GM12872 (cell line): ENCODE results near the gene SPSB2.

Experiments used
- TF ChIP-seq, protein P1 (sequence below): IDR thresholded peaks from 3 replicates; pipeline ENCODE4 v1.5.1; 2011; ENCODE audit warnings: low read depth, mild to moderate bottlenecking, low read length, moderate library complexity; ENCODE audit not compliant: insufficient read depth

The SPSB2 gene

DNA sequence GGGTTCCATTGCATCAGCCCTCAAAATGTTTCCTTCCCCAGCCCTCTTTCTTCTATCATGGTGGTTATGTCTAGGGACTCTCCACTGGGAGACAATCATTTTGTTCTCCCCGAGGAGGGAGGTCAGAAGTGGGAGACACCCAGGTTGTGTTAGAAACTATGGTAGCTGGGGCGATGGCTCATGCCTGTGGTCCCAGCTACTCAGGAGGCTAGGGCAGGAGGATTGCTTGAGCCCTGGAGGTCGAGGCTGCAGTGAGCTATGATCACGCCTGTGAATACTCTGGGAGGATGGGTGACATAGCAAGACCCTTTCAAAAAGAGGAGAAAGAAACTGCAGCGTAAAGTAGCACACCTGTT, 18.5 kb upstream of the SPSB2 start:
- TF ChIP-seq, protein P1, sequence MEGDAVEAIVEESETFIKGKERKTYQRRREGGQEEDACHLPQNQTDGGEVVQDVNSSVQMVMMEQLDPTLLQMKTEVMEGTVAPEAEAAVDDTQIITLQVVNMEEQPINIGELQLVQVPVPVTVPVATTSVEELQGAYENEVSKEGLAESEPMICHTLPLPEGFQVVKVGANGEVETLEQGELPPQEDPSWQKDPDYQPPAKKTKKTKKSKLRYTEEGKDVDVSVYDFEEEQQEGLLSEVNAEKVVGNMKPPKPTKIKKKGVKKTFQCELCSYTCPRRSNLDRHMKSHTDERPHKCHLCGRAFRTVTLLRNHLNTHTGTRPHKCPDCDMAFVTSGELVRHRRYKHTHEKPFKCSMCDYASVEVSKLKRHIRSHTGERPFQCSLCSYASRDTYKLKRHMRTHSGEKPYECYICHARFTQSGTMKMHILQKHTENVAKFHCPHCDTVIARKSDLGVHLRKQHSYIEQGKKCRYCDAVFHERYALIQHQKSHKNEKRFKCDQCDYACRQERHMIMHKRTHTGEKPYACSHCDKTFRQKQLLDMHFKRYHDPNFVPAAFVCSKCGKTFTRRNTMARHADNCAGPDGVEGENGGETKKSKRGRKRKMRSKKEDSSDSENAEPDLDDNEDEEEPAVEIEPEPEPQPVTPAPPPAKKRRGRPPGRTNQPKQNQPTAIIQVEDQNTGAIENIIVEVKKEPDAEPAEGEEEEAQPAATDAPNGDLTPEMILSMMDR: no peak

DNA sequence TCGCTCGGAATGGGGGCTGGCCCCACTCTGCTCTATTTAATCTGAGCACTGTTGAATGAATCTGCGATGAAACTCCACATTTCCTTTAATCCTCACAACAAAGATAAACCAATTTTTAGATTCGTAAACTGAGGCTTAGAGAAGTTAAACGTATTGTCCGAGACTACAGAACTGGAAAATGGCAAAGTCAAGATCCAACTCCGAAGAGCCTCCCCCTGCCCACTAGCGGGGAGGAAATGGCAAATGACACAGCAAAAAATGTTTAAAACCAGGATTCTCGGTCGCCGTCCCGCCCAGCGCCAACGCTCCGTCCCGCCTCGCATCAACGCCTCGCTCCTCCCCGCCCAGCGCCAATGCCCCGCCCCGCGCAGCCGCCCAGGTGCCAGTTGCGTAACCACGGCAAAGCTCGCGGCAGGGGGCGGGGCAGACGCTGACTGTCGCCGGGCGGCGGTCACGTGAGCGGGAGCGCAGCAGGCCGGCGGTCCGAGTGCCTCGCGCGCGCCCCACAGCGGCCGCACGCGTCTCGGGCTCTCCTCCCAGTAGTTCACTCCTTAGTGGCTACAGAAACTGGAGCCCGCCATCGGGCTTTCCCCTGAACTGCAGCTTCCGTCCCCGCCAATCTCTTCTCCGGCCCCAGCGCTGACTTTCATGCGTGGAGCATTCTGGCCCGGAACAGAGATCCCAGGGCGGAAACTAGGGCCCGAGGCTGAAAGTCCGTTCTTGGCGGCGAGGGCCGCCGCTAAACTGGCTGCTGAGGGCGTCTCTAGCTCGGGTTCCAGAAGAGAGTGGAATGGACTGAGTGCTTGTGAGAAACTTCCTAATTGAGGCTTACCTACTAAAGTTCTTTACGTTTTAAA, 17.9 kb upstream of the SPSB2 start:
- TF ChIP-seq, protein P1: peak; percentile 76

DNA sequence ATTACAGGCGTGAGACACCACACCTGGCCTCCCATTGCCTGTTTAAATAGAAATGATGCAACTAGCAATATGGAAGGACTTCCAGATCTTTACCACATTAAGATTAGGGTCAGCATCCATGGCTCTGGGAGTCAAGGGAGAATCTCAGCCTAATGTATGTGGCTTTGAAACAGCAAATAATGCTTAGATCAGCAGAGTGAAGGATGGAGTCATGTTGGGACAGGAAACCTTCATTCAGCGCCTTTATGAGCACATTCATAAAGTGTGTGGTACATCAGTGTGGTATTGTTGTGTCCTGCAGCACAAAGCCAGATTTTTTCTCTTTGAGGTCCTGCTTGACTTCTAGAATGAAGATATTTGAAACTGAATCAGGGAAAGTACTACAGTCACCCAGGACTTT, 15.3 kb upstream of the SPSB2 start:
- TF ChIP-seq, protein P1: no peak

DNA sequence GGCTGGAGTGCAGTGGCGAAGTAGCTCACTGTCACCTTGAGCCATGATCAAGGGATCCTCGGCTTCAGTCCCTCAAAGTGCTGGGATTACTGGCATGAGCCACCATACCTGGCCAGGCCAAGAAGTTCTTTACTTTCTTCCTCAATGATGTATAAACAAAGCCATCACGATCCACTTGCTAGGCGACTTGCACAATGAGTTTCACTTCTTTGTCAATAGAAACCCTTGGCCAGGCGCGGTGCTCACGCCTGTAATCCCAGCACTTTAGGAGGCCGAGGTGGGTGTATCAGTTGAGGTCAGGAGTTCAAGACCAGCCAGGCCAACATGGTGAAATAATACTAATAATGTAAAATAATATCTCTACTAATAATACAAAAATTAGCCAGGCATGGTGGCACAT, 14.4 kb upstream of the SPSB2 start:
- TF ChIP-seq, protein P1: no peak

DNA sequence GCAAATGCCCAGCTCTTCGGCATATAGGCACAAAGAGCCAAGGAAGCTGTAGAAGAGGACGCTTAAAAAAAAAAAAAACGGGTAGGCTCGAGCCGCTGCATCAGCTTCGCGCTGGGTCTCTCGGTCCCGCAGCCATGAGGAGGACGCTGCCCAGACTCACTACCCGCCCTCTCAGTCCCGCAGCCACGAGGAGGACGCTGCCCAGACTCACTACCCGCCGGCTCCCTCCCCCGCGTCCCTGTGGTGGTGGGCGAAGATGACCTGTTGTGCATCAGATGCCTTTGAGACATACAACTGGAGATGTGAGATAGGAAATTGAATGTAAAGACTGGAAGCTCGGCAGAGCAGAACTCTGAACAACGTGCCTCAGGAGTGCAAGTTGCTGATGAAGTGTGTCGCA, 11.4 kb upstream of the SPSB2 start:
- TF ChIP-seq, protein P1: no peak

DNA sequence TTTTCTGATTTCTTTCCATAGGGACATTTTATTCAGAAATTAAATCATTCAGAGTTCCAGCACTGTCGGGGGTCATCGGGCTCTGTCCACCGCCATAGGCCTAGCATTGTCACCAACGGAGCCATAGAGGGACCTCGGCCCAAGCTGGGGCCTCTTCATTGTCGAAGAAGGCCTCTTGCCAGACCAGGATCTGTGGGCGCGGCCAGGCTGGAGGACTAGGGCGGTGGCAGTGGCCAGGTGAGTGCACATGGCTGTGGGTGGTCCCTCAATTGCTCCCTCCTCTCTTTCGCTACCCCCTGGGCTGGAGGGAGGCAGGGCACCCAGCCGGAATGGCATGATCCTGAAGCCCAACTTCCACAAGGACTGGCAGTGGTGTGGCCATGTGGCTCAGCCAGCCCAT, 10.6 kb upstream of the SPSB2 start:
- TF ChIP-seq, protein P1: no peak

DNA sequence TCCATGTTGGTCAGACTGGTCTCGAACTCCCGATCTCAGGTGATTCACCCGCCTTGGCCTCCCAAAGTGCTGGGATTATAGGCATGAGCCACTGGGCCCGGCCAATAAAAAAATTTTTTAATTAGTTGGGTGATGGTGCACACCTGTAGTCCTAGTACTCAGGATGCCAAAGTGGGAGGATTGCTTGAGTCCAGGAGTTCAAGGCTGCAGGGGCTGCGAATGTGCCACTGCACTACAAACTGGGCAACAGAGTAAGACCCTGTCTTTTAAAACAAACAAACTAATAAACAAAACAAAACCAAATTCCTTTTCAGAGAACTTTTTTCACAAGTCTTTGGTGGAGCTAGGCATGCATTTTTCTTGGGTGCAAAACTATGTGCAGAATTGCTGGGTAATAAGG, 10.1 kb upstream of the SPSB2 start:
- TF ChIP-seq, protein P1: no peak
